Astrocyte (in vitro differentiated cells and primary cell): ENCODE measurements around the gene SLC6A12. TPM values are rescaled to one million over a fixed set of nuclear protein-coding genes. Genes with fewer than 3 reads are reported as not detected.

Source experiments
- DNase-seq: peaks from one replicate; pipeline ENCODE4 v3.0.0-alpha.2; 2010; ENCODE audit warnings: low read depth
- FAIRE-seq: peaks from 2 replicates; lab custom pipeline; 2011; peaks lifted over from hg19 to GRCh38; lab: Jason Lieb, UNC
- H2AFZ ChIP-seq: 2 replicates; pipeline ENCODE4 v1.6.0; 2012; ENCODE audit warnings: low read depth, low read length, inconsistent platforms
- H3K27ac ChIP-seq: 2 replicates; pipeline ENCODE4 v1.5.1; 2011; ENCODE audit warnings: low read depth, low read length, inconsistent platforms
- H3K27me3 ChIP-seq: 2 replicates; pipeline ENCODE4 v1.6.0; 2011; ENCODE audit warnings: low read length, inconsistent platforms; ENCODE audit not compliant: insufficient read depth
- H3K36me3 ChIP-seq: 2 replicates; pipeline ENCODE4 v1.5.1; 2011; ENCODE audit warnings: low read length, inconsistent platforms; ENCODE audit not compliant: insufficient read depth
- H3K4me1 ChIP-seq: 2 replicates; pipeline ENCODE4 v1.5.1; 2011; ENCODE audit warnings: low read length, inconsistent platforms; ENCODE audit not compliant: insufficient read depth
- H3K4me2 ChIP-seq: 2 replicates; pipeline ENCODE4 v1.6.0; 2012; ENCODE audit warnings: low read length, inconsistent platforms
- H3K4me3 ChIP-seq: 2 replicates; pipeline ENCODE4 v1.5.1; 2011; ENCODE audit warnings: low read depth, mild to moderate bottlenecking, low read length, inconsistent platforms; ENCODE audit not compliant: insufficient read depth
- H3K79me2 ChIP-seq: 2 replicates; pipeline ENCODE4 v1.6.0; 2012; ENCODE audit warnings: mild to moderate bottlenecking, low read length, inconsistent platforms; ENCODE audit not compliant: insufficient read depth
- H3K9ac ChIP-seq: 2 replicates; pipeline ENCODE4 v1.6.0; 2012; ENCODE audit warnings: mild to moderate bottlenecking, low read length, inconsistent platforms
- H3K9me3 ChIP-seq: 2 replicates; pipeline ENCODE4 v1.5.1; 2012; ENCODE audit warnings: low read depth, mild to moderate bottlenecking, low read length, inconsistent platforms; ENCODE audit not compliant: insufficient read depth
- H4K20me1 ChIP-seq: 2 replicates; pipeline ENCODE4 v1.6.0; 2012; ENCODE audit warnings: low read length, inconsistent platforms; ENCODE audit not compliant: insufficient read depth
- H3K27ac Mint-ChIP-seq: one replicate; pipeline ENCODE4 v1.8.0; 2021; ENCODE audit warnings: mild to moderate bottlenecking, mixed read lengths; ENCODE audit not compliant: unreplicated experiment
- H3K27me3 Mint-ChIP-seq: one replicate; pipeline ENCODE4 v1.8.0; 2021; ENCODE audit warnings: low read depth, mixed read lengths; ENCODE audit not compliant: unreplicated experiment
- H3K36me3 Mint-ChIP-seq: one replicate; pipeline ENCODE4 v1.8.0; 2021; ENCODE audit warnings: low read depth, mixed read lengths; ENCODE audit not compliant: unreplicated experiment
- H3K4me1 Mint-ChIP-seq: one replicate; pipeline ENCODE4 v1.8.0; 2021; ENCODE audit warnings: low read depth, mixed read lengths; ENCODE audit not compliant: unreplicated experiment
- H3K4me3 Mint-ChIP-seq: one replicate; pipeline ENCODE4 v1.8.0; 2021; ENCODE audit warnings: mild to moderate bottlenecking, moderate library complexity, mixed read lengths; ENCODE audit not compliant: unreplicated experiment
- H3K9me3 Mint-ChIP-seq: one replicate; pipeline ENCODE4 v1.8.0; 2021; ENCODE audit warnings: mild to moderate bottlenecking, mixed read lengths; ENCODE audit not compliant: unreplicated experiment
- EZH2 ChIP-seq: IDR thresholded peaks from 2 replicates; pipeline ENCODE4 v1.6.1; 2012; ENCODE audit warnings: mild to moderate bottlenecking, low read length, inconsistent platforms; ENCODE audit not compliant: insufficient read depth
- total RNA-seq: library from RNA; stranded (reverse); gene quantifications from 2 replicates; pipeline ENCODE4 v1.2.1, GENCODE V29; 2021
- TF ChIP-seq, protein P1 (sequence below): IDR thresholded peaks from 2 replicates; pipeline ENCODE4 v1.5.1; 2011; ENCODE audit warnings: low read depth, mild to moderate bottlenecking, inconsistent platforms, low read length, moderate library complexity; ENCODE audit not compliant: insufficient read depth

SLC6A12 gene
- total RNA-seq, 1 donor from 2014 or later, result 3.0 TPM

GRCh38 chr12:256958-257357 lies 43.0 kb upstream of the SLC6A12 start:
- Mint-ChIP-seq H3K27me3 (peaks cover 37% of the 10 kb centered on the region), H3K9me3 (peaks cover 20% of the 10 kb centered on the region)

DNA sequence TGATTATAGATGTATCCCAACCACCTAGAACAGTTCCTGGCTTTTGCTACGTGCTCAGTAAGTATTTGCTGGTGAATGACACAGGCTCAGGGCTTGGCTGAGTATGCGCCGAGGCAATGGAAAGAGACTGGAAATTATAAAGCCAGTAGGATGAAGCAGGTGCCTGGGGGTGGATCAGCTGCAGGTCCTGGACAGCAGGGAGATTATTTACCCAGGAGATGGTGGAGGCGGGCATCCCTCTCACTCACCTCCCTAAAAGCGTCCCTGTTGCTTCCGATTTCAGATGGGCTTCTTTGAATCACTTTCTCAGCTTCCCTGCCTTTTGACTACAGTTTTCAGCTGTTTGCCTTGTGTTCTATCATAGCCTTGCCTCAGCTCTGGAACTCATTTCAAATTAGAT lies 42.3 kb upstream of the SLC6A12 start:
- H2AFZ ChIP-seq, result no peak overlapping the region
- H3K9me3 ChIP-seq, result no peaks in the 10 kb centered on the region
- Mint-ChIP-seq H3K27ac (no peak overlapping the region), H3K9me3 (peaks cover 20% of the 10 kb centered on the region), H3K4me1 (peaks cover 4% of the 10 kb centered on the region), H3K36me3 (peaks cover 25% of the 10 kb centered on the region), H3K4me3 (no peak overlapping the region), H3K27me3 (peaks cover 37% of the 10 kb centered on the region)
- H3K79me2 ChIP-seq, result no peaks in the 10 kb centered on the region
- H3K4me3 ChIP-seq, result no peak overlapping the region
- H3K4me2 ChIP-seq, result no peak overlapping the region
- H3K27me3 ChIP-seq, result peaks cover 7% of the 10 kb centered on the region
- FAIRE-seq (no peak), DNase-seq (no peak)
- no peak overlapping the region for H3K27ac ChIP-seq
- TF ChIP-seq, protein P1, sequence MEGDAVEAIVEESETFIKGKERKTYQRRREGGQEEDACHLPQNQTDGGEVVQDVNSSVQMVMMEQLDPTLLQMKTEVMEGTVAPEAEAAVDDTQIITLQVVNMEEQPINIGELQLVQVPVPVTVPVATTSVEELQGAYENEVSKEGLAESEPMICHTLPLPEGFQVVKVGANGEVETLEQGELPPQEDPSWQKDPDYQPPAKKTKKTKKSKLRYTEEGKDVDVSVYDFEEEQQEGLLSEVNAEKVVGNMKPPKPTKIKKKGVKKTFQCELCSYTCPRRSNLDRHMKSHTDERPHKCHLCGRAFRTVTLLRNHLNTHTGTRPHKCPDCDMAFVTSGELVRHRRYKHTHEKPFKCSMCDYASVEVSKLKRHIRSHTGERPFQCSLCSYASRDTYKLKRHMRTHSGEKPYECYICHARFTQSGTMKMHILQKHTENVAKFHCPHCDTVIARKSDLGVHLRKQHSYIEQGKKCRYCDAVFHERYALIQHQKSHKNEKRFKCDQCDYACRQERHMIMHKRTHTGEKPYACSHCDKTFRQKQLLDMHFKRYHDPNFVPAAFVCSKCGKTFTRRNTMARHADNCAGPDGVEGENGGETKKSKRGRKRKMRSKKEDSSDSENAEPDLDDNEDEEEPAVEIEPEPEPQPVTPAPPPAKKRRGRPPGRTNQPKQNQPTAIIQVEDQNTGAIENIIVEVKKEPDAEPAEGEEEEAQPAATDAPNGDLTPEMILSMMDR, result no peak
- TF ChIP-seq EZH2, result no peak
- H3K36me3 ChIP-seq, result no peaks in the 10 kb centered on the region
- H4K20me1 ChIP-seq, result no peaks in the 10 kb centered on the region
- H3K4me1 ChIP-seq, result no peaks in the 10 kb centered on the region
- H3K9ac ChIP-seq, result no peak overlapping the region

More at GRCh38 chr12:256958-257357, 43.0 kb upstream of the SLC6A12 start:
- FAIRE-seq (no peak), DNase-seq (no peak)
- Histone ChIP-seq H3K27me3 (peaks cover 7% of the 10 kb centered on the region), H2AFZ (no peak overlapping the region), H4K20me1 (no peaks in the 10 kb centered on the region), H3K27ac (no peak overlapping the region), H3K4me2 (no peak overlapping the region), H3K36me3 (no peaks in the 10 kb centered on the region), H3K9ac (no peak overlapping the region), H3K79me2 (no peaks in the 10 kb centered on the region), H3K4me1 (no peaks in the 10 kb centered on the region), H3K4me3 (no peak overlapping the region), H3K9me3 (no peaks in the 10 kb centered on the region)
- Mint-ChIP-seq H3K27ac (no peak overlapping the region), H3K4me1 (peaks cover 8% of the 10 kb centered on the region), H3K4me3 (no peak overlapping the region), H3K36me3 (peaks cover 25% of the 10 kb centered on the region)
- TF ChIP-seq, protein P1, result no peak
- TF ChIP-seq EZH2, result no peak

GRCh38 chr12:254912-255311 lies 41.0 kb upstream of the SLC6A12 start:
- Histone ChIP-seq H3K4me3 (no peak overlapping the region), H3K4me1 (no peaks in the 10 kb centered on the region), H3K27ac (no peak overlapping the region), H4K20me1 (no peaks in the 10 kb centered on the region), H3K9me3 (no peaks in the 10 kb centered on the region), H3K4me2 (no peak overlapping the region), H3K27me3 (peaks cover 7% of the 10 kb centered on the region), H2AFZ (no peak overlapping the region), H3K9ac (no peak overlapping the region), H3K36me3 (no peaks in the 10 kb centered on the region), H3K79me2 (no peaks in the 10 kb centered on the region)
- Mint-ChIP-seq H3K4me3 (no peak overlapping the region), H3K4me1 (peaks cover 4% of the 10 kb centered on the region), H3K36me3 (peaks cover 25% of the 10 kb centered on the region), H3K27ac (no peak overlapping the region), H3K9me3 (peaks cover 20% of the 10 kb centered on the region), H3K27me3 (peaks cover 36% of the 10 kb centered on the region)
- TF ChIP-seq, protein P1, result no peak
- no peak for TF ChIP-seq EZH2
- no peak for DNase-seq
- no peak for FAIRE-seq
